SK-N-SH treated with all-trans-retinoic acid at 6 μM for 48 hours (cell line): Measurements from ENCODE around the gene TOM1L2.

Experiments used
- RARB ChIP-seq: fragments of 250-450 bp; sonication (Bioruptor Pico); IDR thresholded peaks from 2 replicates; pipeline ENCODE4 v1.8.0; 2021; ENCODE audit warnings: mild to moderate bottlenecking, moderate library complexity
- SNAI2 ChIP-seq: fragments of 250-450 bp; sonication (Bioruptor Pico); IDR thresholded peaks from 2 replicates; pipeline ENCODE4 v1.5.0; 2020; ENCODE audit warnings: mild to moderate bottlenecking, moderate library complexity
- TOX ChIP-seq: fragments of 250-450 bp; sonication (Bioruptor Pico); IDR thresholded peaks from 2 replicates; pipeline ENCODE4 v1.8.0; 2021; ENCODE audit warnings: mild to moderate bottlenecking, moderate library complexity, borderline replicate concordance

DNA sequence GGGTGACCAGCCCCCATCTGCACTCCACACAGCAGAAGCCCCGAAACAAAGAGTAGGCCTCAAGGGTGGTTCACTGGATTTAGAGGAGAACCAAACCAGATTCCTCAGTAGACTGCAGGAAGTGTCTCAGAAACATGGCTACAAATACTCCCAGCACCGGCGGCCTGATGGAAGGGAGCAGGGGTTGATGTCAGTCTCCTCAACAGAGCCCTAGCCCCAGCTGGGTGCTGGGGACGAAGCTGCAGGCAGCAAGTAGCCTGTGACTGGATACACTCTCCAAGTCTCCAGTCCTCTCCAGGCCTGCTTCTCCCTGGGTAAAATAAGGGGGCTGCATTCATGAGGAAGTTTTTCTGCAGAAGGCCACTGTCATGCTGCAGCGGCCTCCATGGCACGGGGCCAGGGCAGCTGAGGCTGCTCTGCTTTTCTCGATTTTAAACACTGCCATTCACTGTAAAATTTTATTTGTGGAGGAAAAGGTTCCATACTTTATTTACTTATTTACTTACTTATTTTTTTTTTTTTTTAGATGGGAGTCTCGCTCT lies 98.7 kb downstream of the TOM1L2 start:
- no peak for TF ChIP-seq TOX
- no peak for TF ChIP-seq SNAI2
- TF ChIP-seq RARB (CRISPR knock-in tag) = no peak
